HCT116 (cell line): ENCODE measurements around the gene IGFBP4. TPM values are rescaled to one million over a fixed set of nuclear protein-coding genes. Genes with fewer than 3 reads are reported as not detected.

ENCODE experiments used
- ATAC-seq: fragments of 200-7000 bp; cut with Tn5 transposase; 2 replicates; pipeline ENCODE4 v1.9.1; 2020; ENCODE audit warnings: mild to moderate bottlenecking, moderate library complexity
- BruUV-seq: library from RNA; stranded (reverse); fragments of 400-500 nt; replicated peaks from 2 replicates; lab custom pipeline; 2021; lab: Mats Ljungman, UMichigan
- CTCF ChIA-PET: fragments of 300-600 bp; sonication (Branson Sonifier 250); formaldehyde crosslinking; loops from one replicate; lab custom pipeline; 2021; ENCODE audit warnings: antibody characterized with exemption; lab: Charles Lee
- POLR2A ChIA-PET: fragments of 300-600, 350-600 bp; sonication (Branson Sonifier 250); formaldehyde crosslinking; loops from one replicate; lab custom pipeline; 2021; ENCODE audit warnings: antibody characterized with exemption; lab: Charles Lee
- RAD21 ChIA-PET, 2 experiments: fragments of 300-600 bp; sonication (Branson Sonifier 250); formaldehyde crosslinking; loops; one replicate each; lab custom pipeline; 2023; ENCODE audit warnings: low total read pairs in 2 of 2; ENCODE audit not compliant: uncharacterized antibody in 2 of 2, unreplicated experiment in 2 of 2, low non-redundant PET in 1 of 2; lab: Charles Lee
- DNase-seq: peaks from one replicate; pipeline ENCODE4 v3.0.0-alpha.2; 2010; ENCODE audit warnings: low read depth, low spot score
- H2AFZ ChIP-seq: fragments of 200-600 bp; shearing (Covaris generic), sonication (generic); 2 replicates; pipeline ENCODE4 v1.6.1; 2017; ENCODE audit warnings: low read depth, mixed run types, mixed read lengths, antibody characterized with exemption, low read length; ENCODE audit not compliant: poor library complexity, severe bottlenecking
- H3K27ac ChIP-seq: 2 replicates; pipeline ENCODE4 v1.5.1; 2012; ENCODE audit warnings: low read depth, low read length
- H3K27me3 ChIP-seq: fragments of 200-600 bp; sonication (generic); 2 replicates; pipeline ENCODE4 v1.6.1; 2016; ENCODE audit warnings: mixed run types, low read length, mixed read lengths; ENCODE audit not compliant: insufficient read depth
- H3K36me3 ChIP-seq, 2 experiments: fragments of 200-500 bp in 1 of 2; fragments of 200-600 bp in 1 of 2; sonication (Bioruptor generic) in 1 of 2; sonication (generic) in 1 of 2; 2 replicates each; pipeline versions ENCODE4 v1.5.1 to v1.6.1; 2014 to 2016; ENCODE audit warnings: low read length in 2 of 2, inconsistent platforms in 1 of 2, mixed read lengths in 1 of 2, mixed run types in 1 of 2; ENCODE audit not compliant: insufficient read depth in 2 of 2, control insufficient read depth in 1 of 2
- H3K4me1 ChIP-seq, 2 experiments: fragments of 200-600 bp in 1 of 2; sonication (generic) in 1 of 2; 2 replicates each; pipeline versions ENCODE4 v1.5.1 to v1.6.1; 2012 to 2017; ENCODE audit warnings: low read length in 2 of 2, inconsistent platforms in 1 of 2, mild to moderate bottlenecking in 1 of 2, mixed read lengths in 1 of 2, mixed run types in 1 of 2, moderate library complexity in 1 of 2; ENCODE audit not compliant: insufficient read depth in 2 of 2, control insufficient read depth in 1 of 2
- H3K4me2 ChIP-seq: fragments of 200-600 bp; sonication (generic); 2 replicates; pipeline ENCODE4 v1.6.1; 2017; ENCODE audit warnings: mixed run types, low read length, mixed read lengths
- H3K4me3 ChIP-seq, 2 experiments: fragments of 200-600 bp in 1 of 2; sonication (generic) in 1 of 2; replicated peaks in 1 of 2; 2 replicates each; pipeline ENCODE4 v1.5.1; 2011 to 2016; ENCODE audit warnings: low read length in 2 of 2, control low read depth in 1 of 2, low read depth in 1 of 2, mild to moderate bottlenecking in 1 of 2, mixed read lengths in 1 of 2, mixed run types in 1 of 2
- H3K79me2 ChIP-seq: fragments of 200-600 bp; sonication (generic); 2 replicates; pipeline ENCODE4 v1.6.1; 2017; ENCODE audit warnings: mild to moderate bottlenecking, mixed run types, low read length, moderate library complexity, mixed read lengths; ENCODE audit not compliant: insufficient read depth
- H3K9ac ChIP-seq: fragments of 200-600 bp; sonication (generic); 2 replicates; pipeline ENCODE4 v1.6.1; 2016; ENCODE audit warnings: low read length, mixed read lengths
- H3K9me2 ChIP-seq: fragments of 200-600 bp; sonication (generic), shearing (Covaris generic); 2 replicates; pipeline ENCODE4 v1.6.1; 2017; ENCODE audit warnings: mixed run types, mild to moderate bottlenecking, moderate library complexity; ENCODE audit not compliant: insufficient read depth
- H3K9me3 ChIP-seq, 2 experiments: fragments of 200-500 bp in 1 of 2; fragments of 200-600 bp in 1 of 2; sonication (Bioruptor generic) in 1 of 2; sonication (generic) in 1 of 2; 2 replicates each; pipeline ENCODE4 v1.6.1; 2014 to 2017; ENCODE audit warnings: low read length in 2 of 2, mixed read lengths in 2 of 2, inconsistent platforms in 1 of 2, low read depth in 1 of 2, mild to moderate bottlenecking in 1 of 2, mixed run types in 1 of 2, moderate library complexity in 1 of 2; ENCODE audit not compliant: control insufficient read depth in 1 of 2, insufficient read depth in 1 of 2
- H4K20me1 ChIP-seq: fragments of 200-600 bp; sonication (generic), shearing (Covaris generic); 2 replicates; pipeline ENCODE4 v1.6.1; 2017; ENCODE audit warnings: mixed run types, mild to moderate bottlenecking, moderate library complexity; ENCODE audit not compliant: insufficient read depth
- ATF3 ChIP-seq: IDR thresholded peaks from 2 replicates; pipeline ENCODE4 v1.6.1; 2012
- CBX3 ChIP-seq: IDR thresholded peaks from 2 replicates; pipeline ENCODE4 v1.6.1; 2012; ENCODE audit warnings: low read depth
- CTCF ChIP-seq, 3 experiments: fragments of 200-600 bp in 1 of 3; sonication (generic) in 1 of 3; IDR thresholded peaks in 2 of 3; conservative IDR thresholded peaks in 1 of 3; 2 replicates each; pipeline ENCODE4 v1.5.1; 2012 to 2017; ENCODE audit warnings: low read depth in 2 of 3, low read length in 2 of 3, antibody characterized with exemption in 1 of 3, borderline replicate concordance in 1 of 3, control low read depth in 1 of 3, mild to moderate bottlenecking in 1 of 3, mixed read lengths in 1 of 3, mixed run types in 1 of 3, moderate library complexity in 1 of 3; ENCODE audit not compliant: insufficient read depth in 1 of 3
- ELF1 ChIP-seq: IDR thresholded peaks from 2 replicates; pipeline ENCODE4 v1.6.1; 2012; ENCODE audit warnings: low read depth, borderline replicate concordance
- EZH2 ChIP-seq: fragments of 200-600 bp; sonication (generic); IDR thresholded peaks from 2 replicates; pipeline ENCODE4 v1.6.1; 2017; ENCODE audit warnings: antibody characterized with exemption, mixed run types
- EZH2phosphoT487 ChIP-seq: fragments of 200-600 bp; IDR thresholded peaks from 2 replicates; pipeline ENCODE4 v1.6.1; 2018; ENCODE audit warnings: antibody characterized with exemption, borderline replicate concordance
- FOSL1 ChIP-seq: IDR thresholded peaks from 2 replicates; pipeline ENCODE4 v1.6.1; 2012; ENCODE audit warnings: low read depth
- JUND ChIP-seq: IDR thresholded peaks from 2 replicates; pipeline ENCODE4 v1.6.1; 2012
- MAX ChIP-seq: IDR thresholded peaks from 2 replicates; pipeline ENCODE4 v1.6.1; 2012
- POLR2A ChIP-seq: IDR thresholded peaks from 2 replicates; pipeline ENCODE4 v1.7.0; 2011; ENCODE audit warnings: borderline replicate concordance; ENCODE audit not compliant: insufficient read depth, insufficient read length; ENCODE audit errors: extremely low read depth
- RAD21 ChIP-seq: IDR thresholded peaks from 2 replicates; pipeline ENCODE4 v1.6.1; 2012; ENCODE audit warnings: low read depth, mild to moderate bottlenecking
- SRF ChIP-seq: IDR thresholded peaks from 2 replicates; pipeline ENCODE4 v1.6.1; 2012; ENCODE audit warnings: low read depth
- YY1 ChIP-seq: IDR thresholded peaks from 2 replicates; pipeline ENCODE4 v1.6.1; 2011; ENCODE audit warnings: low read length, low read depth, moderate library complexity, mild to moderate bottlenecking; ENCODE audit not compliant: insufficient replicate concordance; ENCODE audit errors: extremely low read depth
- ZFX ChIP-seq: fragments of 450-650 bp; IDR thresholded peaks from 2 replicates; pipeline ENCODE4 v1.6.1; 2017
- ZNF274 ChIP-seq: fragments of 200-500 bp; sonication (Bioruptor generic); IDR thresholded peaks from 2 replicates; pipeline ENCODE4 v1.6.1; 2014; ENCODE audit warnings: mild to moderate bottlenecking, low read depth, low read length, inconsistent platforms
- intact Hi-C: fragments of 100-400 bp; cut with micrococcal nuclease; formaldehyde crosslinking; loops from 2 replicates; pipeline ENCODE4 v1.10.0; 2022
- total RNA-seq: library from RNA; stranded (reverse); gene quantifications from one replicate; pipeline ENCODE4 v1.2.1, GENCODE V29; 2021; ENCODE audit not compliant: unreplicated experiment

The IGFBP4 gene
- total RNA-seq, 1 experiment from 2014 or later = 2.0 TPM

- Histone ChIP-seq H3K27me3 (no peaks in the 10 kb centered on the region), H3K4me1 (peaks cover 5 to 43% of the 10 kb centered on the region in 2 experiments; a peak in 3 of 4 replicates), H3K4me2 (no peak overlapping the region), H3K27ac (no peak overlapping the region), H3K9ac (no peak overlapping the region), H3K79me2 (no peaks in the 10 kb centered on the region), H2AFZ (no peak overlapping the region), H3K36me3 (no peaks in the 10 kb centered on the region), H4K20me1 (no peaks in the 10 kb centered on the region), H3K9me3 (no peaks in the 10 kb centered on the region), H3K4me3 (no peak overlapping the region), H3K9me2 (no peaks in the 10 kb centered on the region)
- 0 out of 2 replicates have a peak, but pooled peaks have one; percentile 2 for ATAC-seq
- no TSS peak for BruUV-seq
- CTCF ChIA-PET = interaction anchor here (1.2 to 1.3 kb wide), 2 partner anchors 23 to 61 kb away, joined by 3 to 6 read pairs; no protein-coding TSS in a partner anchor
- intact Hi-C loops = no loop called here
- TF ChIP-seq POLR2A = no peak
- no peak for DNase-seq
- POLR2A ChIA-PET = interaction anchor here (1.0 to 1.4 kb wide), 3 partner anchors 29 to 1216 kb away, joined by 3 to 5 read pairs (median 4); partner anchors contain the start of genes EIF1 and TNS4
- RAD21 ChIA-PET = no interaction called here
These were observed 28.8 kb downstream of the IGFBP4 start for GRCh38 chr17:40471846-40472732.

GRCh38 chr17:40472733-40473452, 29.6 kb downstream of the IGFBP4 start:
- Histone ChIP-seq H3K36me3 (no peaks in the 10 kb centered on the region; a peak in 1 of 4 replicates), H2AFZ (no peak overlapping the region), H3K79me2 (no peaks in the 10 kb centered on the region), H3K27me3 (no peaks in the 10 kb centered on the region), H3K9me3 (no peaks in the 10 kb centered on the region), H3K4me2 (no peak overlapping the region), H3K9ac (no peak overlapping the region), H3K4me1 (peaks cover 5 to 50% of the 10 kb centered on the region in 2 experiments; a peak in 3 of 4 replicates)
- BruUV-seq = no TSS peak
- CTCF ChIA-PET = interaction anchor here (1.2 to 1.3 kb wide), 2 partner anchors 24 to 61 kb away, joined by 3 to 6 read pairs; no protein-coding TSS in a partner anchor
- POLR2A ChIA-PET = interaction anchor here (1.2 to 1.4 kb wide), 2 partner anchors 29 to 61 kb away, joined by 4 to 5 read pairs; partner anchors contain the start of gene TNS4
- RAD21 ChIA-PET = no interaction called here
- intact Hi-C loops = no loop called here
- TF ChIP-seq POLR2A (no peak), CTCF (IDR thresholded peaks at IDR 0.05 in 2 of 3, conservative IDR thresholded peaks at IDR 0.05 in 1 of 3; ENCODE audit: borderline replicate concordance in 1 of 3, insufficient read depth in 1 of 3, low read depth in 2 of 3, low read length in 2 of 3) (no peak), ELF1 (no peak), EZH2phosphoT487 (no peak), EZH2 (no peak), RAD21 (no peak), CBX3 (no peak), FOSL1 (no peak), MAX (no peak), ZFX (no peak), ATF3 (no peak), JUND (no peak), YY1 (no peak), SRF (no peak), ZNF274 (no peak)
- TF ChIP-seq, all 23 proteins: peak for 0
- H3K4me3 ChIP-seq = no peak overlapping the region
- ATAC-seq (peak; percentile 54), DNase-seq (no peak)
- no peaks in the 10 kb centered on the region for H4K20me1 ChIP-seq
- H3K9me2 ChIP-seq = no peaks in the 10 kb centered on the region
- H3K27ac ChIP-seq = no peak overlapping the region
